ENCODE data around the gene ANKRD7.

ANKRD7 gene

DNA sequence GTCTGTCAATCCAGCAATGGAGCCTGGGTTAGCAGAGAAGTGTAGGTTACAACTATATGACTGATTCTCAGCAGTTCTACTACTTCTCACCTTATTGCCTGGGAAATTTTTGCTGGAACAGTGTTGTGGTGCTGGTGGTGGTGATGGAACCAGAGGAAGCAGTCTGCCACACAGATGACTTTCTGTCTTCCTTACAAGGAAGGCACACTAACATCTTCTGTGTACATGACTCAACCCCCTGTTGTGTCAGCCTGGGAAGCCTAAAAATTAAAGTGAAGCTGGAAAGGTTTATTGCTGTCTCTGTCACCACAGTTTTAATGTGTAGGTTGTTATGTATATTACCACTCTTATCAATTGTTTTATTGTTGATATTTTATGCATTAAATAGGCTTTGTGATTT, 40.3 kb downstream of the ANKRD7 start:
- H4K20me1 ChIP-seq (ENCODE audit: low read depth, low read length), result no peaks in the 10 kb centered on the region
- H3F3A ChIP-seq (ENCODE audit: insufficient read depth), result no peaks in the 10 kb centered on the region
- TF ChIP-seq, protein P1, sequence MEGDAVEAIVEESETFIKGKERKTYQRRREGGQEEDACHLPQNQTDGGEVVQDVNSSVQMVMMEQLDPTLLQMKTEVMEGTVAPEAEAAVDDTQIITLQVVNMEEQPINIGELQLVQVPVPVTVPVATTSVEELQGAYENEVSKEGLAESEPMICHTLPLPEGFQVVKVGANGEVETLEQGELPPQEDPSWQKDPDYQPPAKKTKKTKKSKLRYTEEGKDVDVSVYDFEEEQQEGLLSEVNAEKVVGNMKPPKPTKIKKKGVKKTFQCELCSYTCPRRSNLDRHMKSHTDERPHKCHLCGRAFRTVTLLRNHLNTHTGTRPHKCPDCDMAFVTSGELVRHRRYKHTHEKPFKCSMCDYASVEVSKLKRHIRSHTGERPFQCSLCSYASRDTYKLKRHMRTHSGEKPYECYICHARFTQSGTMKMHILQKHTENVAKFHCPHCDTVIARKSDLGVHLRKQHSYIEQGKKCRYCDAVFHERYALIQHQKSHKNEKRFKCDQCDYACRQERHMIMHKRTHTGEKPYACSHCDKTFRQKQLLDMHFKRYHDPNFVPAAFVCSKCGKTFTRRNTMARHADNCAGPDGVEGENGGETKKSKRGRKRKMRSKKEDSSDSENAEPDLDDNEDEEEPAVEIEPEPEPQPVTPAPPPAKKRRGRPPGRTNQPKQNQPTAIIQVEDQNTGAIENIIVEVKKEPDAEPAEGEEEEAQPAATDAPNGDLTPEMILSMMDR (IDR thresholded peaks at IDR 0.05; ENCODE audit: insufficient read depth, low read length, poor library complexity, severe bottlenecking), result no peak
- no peak for TF ChIP-seq EZH2phosphoT487 (conservative IDR thresholded peaks at IDR 0.05; ENCODE audit: low read length)
- H3K4me2 ChIP-seq (ENCODE audit: low read depth, low read length, poor library complexity, severe bottlenecking), result no peak overlapping the region
- H3K4me3 ChIP-seq (ENCODE audit: insufficient read depth, low read length, poor library complexity, severe bottlenecking), result no peak overlapping the region
- H3K27me3 ChIP-seq (ENCODE audit: low read length), result no peaks in the 10 kb centered on the region
- no peaks in the 10 kb centered on the region for H3K9me3 ChIP-seq (ENCODE audit: insufficient read depth, low read length)
- no peak overlapping the region for H3K27ac ChIP-seq (ENCODE audit: low read depth, low read length)
- no peaks in the 10 kb centered on the region for H3K79me2 ChIP-seq (ENCODE audit: insufficient read depth, low read length)
- no peak overlapping the region for H2AFZ ChIP-seq (ENCODE audit: low read depth, low read length, severe bottlenecking)
- no peaks in the 10 kb centered on the region for H3K36me3 ChIP-seq (ENCODE audit: low read length)
- no peak overlapping the region for H3K9ac ChIP-seq (ENCODE audit: low read length)
- no peaks in the 10 kb centered on the region for H3K9me2 ChIP-seq (replicated peaks; ENCODE audit: insufficient read depth, low read length)

DNA sequence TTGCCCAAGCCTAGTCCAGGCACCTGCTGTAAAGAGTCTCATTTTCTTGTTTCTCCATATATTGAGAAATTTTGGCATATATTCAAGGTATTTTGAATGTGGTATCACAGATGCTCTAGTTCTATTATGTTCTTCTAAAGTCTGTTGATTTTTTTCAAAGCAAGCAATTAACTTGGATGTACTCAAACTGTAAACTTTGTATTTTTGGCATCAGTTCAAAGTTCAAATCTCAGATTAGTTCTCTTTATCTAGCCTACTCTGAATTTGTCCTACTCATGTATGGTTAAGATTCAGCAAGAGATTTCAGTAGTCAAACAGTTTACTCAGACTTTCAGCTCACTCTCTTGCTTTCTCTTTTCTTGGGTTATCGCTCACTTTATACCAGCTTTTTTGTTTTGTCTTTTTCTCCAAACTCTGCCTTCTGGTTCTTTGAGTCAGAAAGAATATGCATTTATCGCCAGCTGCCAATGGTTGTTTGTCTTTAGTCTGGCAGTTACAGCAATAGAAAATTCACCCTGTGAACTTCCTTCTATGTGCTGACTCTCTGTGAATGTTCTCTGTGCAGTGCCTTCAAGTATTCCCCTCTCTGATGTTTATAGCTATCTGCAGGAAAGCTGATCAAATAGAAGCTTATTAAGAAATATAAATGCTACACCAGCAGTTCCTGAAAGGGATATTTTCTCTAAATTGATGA, 56.0 kb downstream of the ANKRD7 start:
- H3K27me3 ChIP-seq (ENCODE audit: low read length), result no peaks in the 10 kb centered on the region
- no peak overlapping the region for H3K9ac ChIP-seq (ENCODE audit: low read length)
- no peaks in the 10 kb centered on the region for H3K79me2 ChIP-seq (ENCODE audit: insufficient read depth, low read length)

DNA sequence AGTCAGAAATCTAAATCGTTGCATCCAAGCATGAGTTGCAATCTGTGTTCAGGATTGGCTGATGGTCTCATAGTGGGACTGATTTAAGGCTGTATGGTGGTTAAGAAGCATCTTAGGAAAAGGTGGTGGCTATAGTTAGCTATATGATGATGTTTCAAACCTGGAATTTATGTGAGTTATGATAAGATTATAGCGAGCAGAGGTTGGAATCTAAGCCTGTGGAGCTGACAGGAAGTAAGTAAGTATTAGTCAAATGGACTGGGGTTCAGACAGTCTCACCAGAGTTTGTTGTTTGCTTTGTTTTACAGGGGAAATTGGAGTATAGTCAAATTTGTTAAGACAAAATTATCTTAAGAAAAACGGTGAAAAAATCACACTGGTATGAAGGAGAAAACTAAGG, 56.7 kb downstream of the ANKRD7 start:
- Histone ChIP-seq H3K27ac (ENCODE audit: low read depth, low read length) (no peak overlapping the region), H3K36me3 (ENCODE audit: low read length) (no peaks in the 10 kb centered on the region), H3K9me3 (ENCODE audit: insufficient read depth, low read length) (no peaks in the 10 kb centered on the region), H3K9ac (ENCODE audit: low read length) (no peak overlapping the region), H2AFZ (ENCODE audit: low read depth, low read length, severe bottlenecking) (no peak overlapping the region), H3K79me2 (ENCODE audit: insufficient read depth, low read length) (no peaks in the 10 kb centered on the region), H3K9me2 (replicated peaks; ENCODE audit: insufficient read depth, low read length) (no peaks in the 10 kb centered on the region), H3K4me2 (ENCODE audit: low read depth, low read length, poor library complexity, severe bottlenecking) (no peak overlapping the region), H4K20me1 (ENCODE audit: low read depth, low read length) (no peaks in the 10 kb centered on the region), H3K4me3 (ENCODE audit: insufficient read depth, low read length, poor library complexity, severe bottlenecking) (no peak overlapping the region), H3K27me3 (ENCODE audit: low read length) (no peaks in the 10 kb centered on the region), H3F3A (ENCODE audit: insufficient read depth) (no peaks in the 10 kb centered on the region)
- TF ChIP-seq EZH2phosphoT487 (conservative IDR thresholded peaks at IDR 0.05; ENCODE audit: low read length), result no peak

More for the DNA sequence above, 56.0 kb downstream of the ANKRD7 start:
- H3K4me3 ChIP-seq (ENCODE audit: insufficient read depth, low read length, poor library complexity, severe bottlenecking), result no peak overlapping the region
- H3K4me2 ChIP-seq (ENCODE audit: low read depth, low read length, poor library complexity, severe bottlenecking), result no peak overlapping the region
- no peaks in the 10 kb centered on the region for H3K36me3 ChIP-seq (ENCODE audit: low read length)
- no peak overlapping the region for H3K27ac ChIP-seq (ENCODE audit: low read depth, low read length)
- no peaks in the 10 kb centered on the region for H3F3A ChIP-seq (ENCODE audit: insufficient read depth)
- TF ChIP-seq, protein P1 (IDR thresholded peaks at IDR 0.05; ENCODE audit: insufficient read depth, low read length, poor library complexity, severe bottlenecking), result no peak
- TF ChIP-seq EZH2phosphoT487 (conservative IDR thresholded peaks at IDR 0.05; ENCODE audit: low read length), result no peak
- H3K9me2 ChIP-seq (replicated peaks; ENCODE audit: insufficient read depth, low read length), result no peaks in the 10 kb centered on the region
- no peaks in the 10 kb centered on the region for H3K9me3 ChIP-seq (ENCODE audit: insufficient read depth, low read length)
- no peak overlapping the region for H2AFZ ChIP-seq (ENCODE audit: low read depth, low read length, severe bottlenecking)
- H4K20me1 ChIP-seq (ENCODE audit: low read depth, low read length), result 0 out of 2 replicates have a peak, but pooled peaks cover under 1% of the 10 kb centered on the region

DNA sequence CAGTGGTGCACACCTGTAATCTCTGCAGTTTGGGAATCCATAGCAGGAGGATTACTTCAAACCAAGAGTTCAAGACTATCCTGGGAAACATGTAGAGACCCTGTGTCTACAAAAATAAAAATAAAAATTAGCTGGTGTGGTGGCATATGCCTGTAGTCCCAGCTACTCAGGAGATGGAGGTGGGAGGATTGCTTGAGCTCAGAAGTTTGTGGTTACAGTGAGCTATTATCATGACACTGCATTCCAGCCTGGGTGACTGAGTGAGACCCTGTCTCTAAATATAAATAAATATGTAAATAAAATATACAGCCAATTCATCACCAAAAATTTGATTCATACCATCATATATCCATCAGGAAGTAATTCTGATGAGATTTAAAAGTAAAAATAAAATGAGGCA, 60.9 kb downstream of the ANKRD7 start:
- 0 out of 2 replicates have a peak, but pooled peaks cover 5% of the 10 kb centered on the region for H4K20me1 ChIP-seq (ENCODE audit: low read depth, low read length)
- no peaks in the 10 kb centered on the region for H3F3A ChIP-seq (ENCODE audit: insufficient read depth)
- H3K27ac ChIP-seq (ENCODE audit: low read depth, low read length), result no peak overlapping the region
- no peaks in the 10 kb centered on the region for H3K27me3 ChIP-seq (ENCODE audit: low read length)
- no peak overlapping the region for H2AFZ ChIP-seq (ENCODE audit: low read depth, low read length, severe bottlenecking)
- no peak overlapping the region for H3K4me3 ChIP-seq (ENCODE audit: insufficient read depth, low read length, poor library complexity, severe bottlenecking)
- H3K9me2 ChIP-seq (replicated peaks; ENCODE audit: insufficient read depth, low read length), result no peaks in the 10 kb centered on the region
- no peaks in the 10 kb centered on the region for H3K79me2 ChIP-seq (ENCODE audit: insufficient read depth, low read length)
- H3K9ac ChIP-seq (ENCODE audit: low read length), result no peak overlapping the region
- no peak for TF ChIP-seq EZH2phosphoT487 (conservative IDR thresholded peaks at IDR 0.05; ENCODE audit: low read length)
- TF ChIP-seq, protein P1 (IDR thresholded peaks at IDR 0.05; ENCODE audit: insufficient read depth, low read length, poor library complexity, severe bottlenecking), result no peak
- no peaks in the 10 kb centered on the region for H3K36me3 ChIP-seq (ENCODE audit: low read length)
- H3K4me2 ChIP-seq (ENCODE audit: low read depth, low read length, poor library complexity, severe bottlenecking), result no peak overlapping the region
- peaks cover 9% of the 10 kb centered on the region; the same call in 1 of the 2 replicates for H3K9me3 ChIP-seq (ENCODE audit: insufficient read depth, low read length)
